ENCODE results near the gene CADM2.

DNA sequence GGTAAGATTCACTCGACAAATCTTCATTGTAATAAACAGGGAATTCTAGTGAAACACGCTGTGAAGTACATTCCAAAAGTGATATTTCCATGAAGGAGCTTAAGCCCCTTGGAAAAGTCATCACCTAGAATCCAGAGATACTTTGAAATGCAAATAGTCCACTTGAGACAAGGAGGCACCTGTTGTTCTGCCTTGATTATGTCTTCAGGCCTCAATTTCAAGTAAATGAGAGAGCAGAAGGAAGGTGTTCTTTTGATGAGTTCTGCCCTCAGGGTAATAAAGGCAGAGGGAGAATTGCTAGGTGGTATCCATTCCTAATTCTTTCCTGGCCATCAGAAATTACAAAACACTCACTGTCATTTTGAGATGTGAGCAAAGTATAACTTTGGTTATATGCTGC, 162.1 kb downstream of the CADM2 start:
- TF ChIP-seq TCF7L2 (IDR thresholded peaks at IDR 0.05; ENCODE audit: low read depth, low read length), result no peak
- TF ChIP-seq, protein P1, sequence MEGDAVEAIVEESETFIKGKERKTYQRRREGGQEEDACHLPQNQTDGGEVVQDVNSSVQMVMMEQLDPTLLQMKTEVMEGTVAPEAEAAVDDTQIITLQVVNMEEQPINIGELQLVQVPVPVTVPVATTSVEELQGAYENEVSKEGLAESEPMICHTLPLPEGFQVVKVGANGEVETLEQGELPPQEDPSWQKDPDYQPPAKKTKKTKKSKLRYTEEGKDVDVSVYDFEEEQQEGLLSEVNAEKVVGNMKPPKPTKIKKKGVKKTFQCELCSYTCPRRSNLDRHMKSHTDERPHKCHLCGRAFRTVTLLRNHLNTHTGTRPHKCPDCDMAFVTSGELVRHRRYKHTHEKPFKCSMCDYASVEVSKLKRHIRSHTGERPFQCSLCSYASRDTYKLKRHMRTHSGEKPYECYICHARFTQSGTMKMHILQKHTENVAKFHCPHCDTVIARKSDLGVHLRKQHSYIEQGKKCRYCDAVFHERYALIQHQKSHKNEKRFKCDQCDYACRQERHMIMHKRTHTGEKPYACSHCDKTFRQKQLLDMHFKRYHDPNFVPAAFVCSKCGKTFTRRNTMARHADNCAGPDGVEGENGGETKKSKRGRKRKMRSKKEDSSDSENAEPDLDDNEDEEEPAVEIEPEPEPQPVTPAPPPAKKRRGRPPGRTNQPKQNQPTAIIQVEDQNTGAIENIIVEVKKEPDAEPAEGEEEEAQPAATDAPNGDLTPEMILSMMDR (IDR thresholded peaks at IDR 0.05), result no peak
- TF ChIP-seq, protein P2, sequence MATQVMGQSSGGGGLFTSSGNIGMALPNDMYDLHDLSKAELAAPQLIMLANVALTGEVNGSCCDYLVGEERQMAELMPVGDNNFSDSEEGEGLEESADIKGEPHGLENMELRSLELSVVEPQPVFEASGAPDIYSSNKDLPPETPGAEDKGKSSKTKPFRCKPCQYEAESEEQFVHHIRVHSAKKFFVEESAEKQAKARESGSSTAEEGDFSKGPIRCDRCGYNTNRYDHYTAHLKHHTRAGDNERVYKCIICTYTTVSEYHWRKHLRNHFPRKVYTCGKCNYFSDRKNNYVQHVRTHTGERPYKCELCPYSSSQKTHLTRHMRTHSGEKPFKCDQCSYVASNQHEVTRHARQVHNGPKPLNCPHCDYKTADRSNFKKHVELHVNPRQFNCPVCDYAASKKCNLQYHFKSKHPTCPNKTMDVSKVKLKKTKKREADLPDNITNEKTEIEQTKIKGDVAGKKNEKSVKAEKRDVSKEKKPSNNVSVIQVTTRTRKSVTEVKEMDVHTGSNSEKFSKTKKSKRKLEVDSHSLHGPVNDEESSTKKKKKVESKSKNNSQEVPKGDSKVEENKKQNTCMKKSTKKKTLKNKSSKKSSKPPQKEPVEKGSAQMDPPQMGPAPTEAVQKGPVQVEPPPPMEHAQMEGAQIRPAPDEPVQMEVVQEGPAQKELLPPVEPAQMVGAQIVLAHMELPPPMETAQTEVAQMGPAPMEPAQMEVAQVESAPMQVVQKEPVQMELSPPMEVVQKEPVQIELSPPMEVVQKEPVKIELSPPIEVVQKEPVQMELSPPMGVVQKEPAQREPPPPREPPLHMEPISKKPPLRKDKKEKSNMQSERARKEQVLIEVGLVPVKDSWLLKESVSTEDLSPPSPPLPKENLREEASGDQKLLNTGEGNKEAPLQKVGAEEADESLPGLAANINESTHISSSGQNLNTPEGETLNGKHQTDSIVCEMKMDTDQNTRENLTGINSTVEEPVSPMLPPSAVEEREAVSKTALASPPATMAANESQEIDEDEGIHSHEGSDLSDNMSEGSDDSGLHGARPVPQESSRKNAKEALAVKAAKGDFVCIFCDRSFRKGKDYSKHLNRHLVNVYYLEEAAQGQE (IDR thresholded peaks at IDR 0.05; ENCODE audit: insufficient read depth in 1 of 2, low read depth in 2 of 2, low read length in 1 of 2), result no peak
- no peak for TF ChIP-seq POLR2AphosphoS5 (IDR thresholded peaks at IDR 0.05; ENCODE audit: low read depth, low read length)
